HEK293 (cell line): ENCODE data around the gene MUC13.

Source experiments
- HOXA7 ChIP-seq: sonication (generic); formaldehyde crosslinking; IDR thresholded peaks from 2 replicates; pipeline ENCODE4 v1.8.1; 2022; ENCODE audit warnings: missing genetic modification reagents, borderline replicate concordance
- HOXD13 ChIP-seq: sonication (generic); formaldehyde crosslinking; IDR thresholded peaks from 2 replicates; pipeline ENCODE4 v1.8.0; 2022; ENCODE audit warnings: missing genetic modification reagents, borderline replicate concordance
- KLF10 ChIP-seq: fragments of 450-650 bp; IDR thresholded peaks from 2 replicates; pipeline ENCODE4 v1.5.1; 2018; ENCODE audit warnings: missing biosample characterization, mild to moderate bottlenecking, missing genetic modification characterization
- PRDM6 ChIP-seq: fragments of 450-650 bp; formaldehyde crosslinking; IDR thresholded peaks from 2 replicates; pipeline ENCODE4 v1.5.1; 2017; ENCODE audit warnings: missing biosample characterization, missing genetic modification characterization
- SALL2 ChIP-seq: fragments of 450-650 bp; formaldehyde crosslinking; IDR thresholded peaks from 2 replicates; pipeline ENCODE4 v1.5.0; 2017; ENCODE audit warnings: missing biosample characterization, mild to moderate bottlenecking, missing genetic modification characterization, borderline replicate concordance
- TCF7L2 ChIP-seq: IDR thresholded peaks from 2 replicates; pipeline ENCODE4 v1.6.1; 2011; ENCODE audit warnings: low read depth, mild to moderate bottlenecking, inconsistent platforms, low read length, moderate library complexity, borderline replicate concordance
- TRIM28 ChIP-seq: IDR thresholded peaks from 2 replicates; pipeline ENCODE4 v1.6.1; 2011; ENCODE audit warnings: low read length, control low read depth, borderline replicate concordance
- ZBTB7A ChIP-seq: fragments of 450-650 bp; formaldehyde crosslinking; IDR thresholded peaks from 2 replicates; pipeline ENCODE4 v1.5.1; 2016; ENCODE audit warnings: low read depth, missing biosample characterization, missing genetic modification characterization
- ZFP41 ChIP-seq: fragments of 450-650 bp; formaldehyde crosslinking; IDR thresholded peaks from 2 replicates; pipeline ENCODE4 v1.5.1; 2016; ENCODE audit warnings: missing biosample characterization, missing genetic modification characterization, borderline replicate concordance
- ZNF184 ChIP-seq: fragments of 450-650 bp; IDR thresholded peaks from 2 replicates; pipeline ENCODE4 v1.5.1; 2018; ENCODE audit warnings: missing biosample characterization, mild to moderate bottlenecking, missing genetic modification characterization
- ZNF221 ChIP-seq: fragments of 450-650 bp; formaldehyde crosslinking; IDR thresholded peaks from 2 replicates; pipeline ENCODE4 v1.5.1; 2017; ENCODE audit warnings: missing biosample characterization, missing genetic modification characterization, borderline replicate concordance
- ZNF24 ChIP-seq: fragments of 450-650 bp; formaldehyde crosslinking; IDR thresholded peaks from 2 replicates; pipeline ENCODE4 v1.5.1; 2016; ENCODE audit warnings: missing biosample characterization, missing genetic modification characterization
- ZNF580 ChIP-seq: fragments of 450-650 bp; formaldehyde crosslinking; IDR thresholded peaks from 2 replicates; pipeline ENCODE4 v1.5.1; 2016; ENCODE audit warnings: missing biosample characterization, missing genetic modification characterization
- ZNF626 ChIP-seq: fragments of 450-650 bp; sonication (Bioruptor Pico); formaldehyde crosslinking; IDR thresholded peaks from 2 replicates; pipeline ENCODE4 v1.5.1; 2018; ENCODE audit warnings: missing biosample characterization, missing genetic modification characterization, inconsistent platforms
- ZNF645 ChIP-seq: fragments of 450-650 bp; formaldehyde crosslinking; IDR thresholded peaks from 2 replicates; pipeline ENCODE4; 2016; ENCODE audit warnings: missing biosample characterization, missing genetic modification characterization
- ZNF664 ChIP-seq: fragments of 450-650 bp; formaldehyde crosslinking; IDR thresholded peaks from 2 replicates; pipeline ENCODE4 v1.5.1; 2016; ENCODE audit warnings: missing biosample characterization, missing genetic modification characterization
- ZNF707 ChIP-seq: fragments of 450-650 bp; formaldehyde crosslinking; IDR thresholded peaks from 2 replicates; pipeline ENCODE4 v1.5.1; 2016; ENCODE audit warnings: missing biosample characterization, missing genetic modification characterization
- ZNF785 ChIP-seq: fragments of 450-650 bp; formaldehyde crosslinking; IDR thresholded peaks from 2 replicates; pipeline ENCODE4 v1.5.1; 2016; ENCODE audit warnings: missing biosample characterization, missing genetic modification characterization
- ZNF837 ChIP-seq: fragments of 450-650 bp; formaldehyde crosslinking; IDR thresholded peaks from 2 replicates; pipeline ENCODE4 v1.5.1; 2016; ENCODE audit warnings: missing biosample characterization, missing genetic modification characterization
- ZNF843 ChIP-seq: fragments of 450-650 bp; formaldehyde crosslinking; IDR thresholded peaks from 2 replicates; pipeline ENCODE4 v1.5.1; 2016; ENCODE audit warnings: missing biosample characterization, missing genetic modification characterization
- ZSCAN18 ChIP-seq: fragments of 450-650 bp; formaldehyde crosslinking; IDR thresholded peaks from 2 replicates; pipeline ENCODE4 v1.5.1; 2016; ENCODE audit warnings: missing biosample characterization, missing genetic modification characterization
- ZSCAN30 ChIP-seq: fragments of 450-650 bp; IDR thresholded peaks from 2 replicates; pipeline ENCODE4 v1.5.1; 2018; ENCODE audit warnings: missing biosample characterization, mild to moderate bottlenecking, missing genetic modification characterization, moderate library complexity
- ZXDB ChIP-seq: fragments of 450-650 bp; formaldehyde crosslinking; IDR thresholded peaks from 2 replicates; pipeline ENCODE4 v1.5.1; 2016; ENCODE audit warnings: missing biosample characterization, missing genetic modification characterization
- TF ChIP-seq, protein P1 (sequence below): fragments of 450-650 bp; formaldehyde crosslinking; IDR thresholded peaks from 2 replicates; pipeline ENCODE4 v1.5.1; 2016; ENCODE audit warnings: missing biosample characterization, missing genetic modification characterization
- TF ChIP-seq, protein P2 (sequence below): fragments of 450-650 bp; formaldehyde crosslinking; IDR thresholded peaks from 2 replicates; pipeline ENCODE4 v1.5.1; 2016; ENCODE audit warnings: missing biosample characterization, missing genetic modification characterization
- TF ChIP-seq, protein P3 (sequence below): fragments of 450-650 bp; formaldehyde crosslinking; IDR thresholded peaks from 2 replicates; pipeline ENCODE4 v1.5.1; 2017; ENCODE audit warnings: missing biosample characterization, missing genetic modification characterization
- TF ChIP-seq, protein P4 (sequence below): fragments of 450-650 bp; formaldehyde crosslinking; IDR thresholded peaks from 2 replicates; pipeline ENCODE4 v1.5.1; 2017; ENCODE audit warnings: missing biosample characterization, missing genetic modification characterization

The MUC13 gene

DNA sequence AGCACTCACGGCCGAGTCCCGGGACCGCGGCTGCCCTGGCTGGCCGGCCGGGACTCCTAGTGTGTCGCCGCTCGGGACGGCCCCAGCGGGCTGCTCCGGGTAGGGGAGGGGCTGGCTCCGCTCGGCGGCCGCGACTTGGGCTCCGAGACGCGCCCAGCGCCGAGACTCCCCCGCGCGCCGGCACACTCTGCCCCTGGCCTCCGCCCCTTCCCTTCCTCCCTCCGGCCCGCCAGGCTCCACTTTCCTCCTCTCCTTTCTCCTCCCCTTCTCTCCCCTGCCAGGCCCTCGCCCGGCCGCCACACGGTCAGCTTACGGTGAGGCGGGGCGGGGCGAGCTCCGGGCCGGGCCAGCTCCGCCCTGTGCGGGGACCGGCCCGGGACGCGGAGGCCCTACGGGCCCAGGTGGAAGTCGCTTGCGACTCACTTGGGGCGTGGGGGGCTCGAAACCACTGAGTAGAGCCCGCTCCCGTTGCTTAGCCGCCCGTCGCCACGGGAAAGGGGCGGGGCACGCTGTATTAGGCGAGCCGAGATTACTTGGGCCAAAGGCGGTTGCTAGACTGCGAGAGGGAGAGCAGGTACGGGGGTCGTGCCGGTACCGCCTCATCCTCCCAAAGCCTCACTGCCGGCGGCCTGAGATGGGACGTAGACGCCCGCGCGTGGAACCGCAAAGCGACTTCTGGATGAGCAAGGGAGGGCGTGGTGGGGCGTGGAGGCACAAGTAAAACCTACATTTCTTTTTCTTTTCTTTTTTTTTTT is 47.2 kb downstream of the MUC13 start, which contains the start of gene ITGB5 (continued):
- no peak for TF ChIP-seq ZNF221 (tag by site-specific recombination)
- no peak for TF ChIP-seq SALL2 (tag by site-specific recombination)
- TF ChIP-seq, protein P1, sequence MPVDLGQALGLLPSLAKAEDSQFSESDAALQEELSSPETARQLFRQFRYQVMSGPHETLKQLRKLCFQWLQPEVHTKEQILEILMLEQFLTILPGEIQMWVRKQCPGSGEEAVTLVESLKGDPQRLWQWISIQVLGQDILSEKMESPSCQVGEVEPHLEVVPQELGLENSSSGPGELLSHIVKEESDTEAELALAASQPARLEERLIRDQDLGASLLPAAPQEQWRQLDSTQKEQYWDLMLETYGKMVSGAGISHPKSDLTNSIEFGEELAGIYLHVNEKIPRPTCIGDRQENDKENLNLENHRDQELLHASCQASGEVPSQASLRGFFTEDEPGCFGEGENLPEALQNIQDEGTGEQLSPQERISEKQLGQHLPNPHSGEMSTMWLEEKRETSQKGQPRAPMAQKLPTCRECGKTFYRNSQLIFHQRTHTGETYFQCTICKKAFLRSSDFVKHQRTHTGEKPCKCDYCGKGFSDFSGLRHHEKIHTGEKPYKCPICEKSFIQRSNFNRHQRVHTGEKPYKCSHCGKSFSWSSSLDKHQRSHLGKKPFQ (tag by site-specific recombination), result no peak
- TF ChIP-seq ZSCAN30 (tag by site-specific recombination), result peak; percentile 77
- no peak for TF ChIP-seq ZNF580 (tag by site-specific recombination)
- TF ChIP-seq PRDM6 (tag by site-specific recombination), result no peak
- no peak for TF ChIP-seq ZNF645 (tag by site-specific recombination)
- TF ChIP-seq ZNF24 (tag by site-specific recombination), result no peak
- TF ChIP-seq HOXA7 (CRISPR knock-in tag), result no peak
- TF ChIP-seq, protein P2, sequence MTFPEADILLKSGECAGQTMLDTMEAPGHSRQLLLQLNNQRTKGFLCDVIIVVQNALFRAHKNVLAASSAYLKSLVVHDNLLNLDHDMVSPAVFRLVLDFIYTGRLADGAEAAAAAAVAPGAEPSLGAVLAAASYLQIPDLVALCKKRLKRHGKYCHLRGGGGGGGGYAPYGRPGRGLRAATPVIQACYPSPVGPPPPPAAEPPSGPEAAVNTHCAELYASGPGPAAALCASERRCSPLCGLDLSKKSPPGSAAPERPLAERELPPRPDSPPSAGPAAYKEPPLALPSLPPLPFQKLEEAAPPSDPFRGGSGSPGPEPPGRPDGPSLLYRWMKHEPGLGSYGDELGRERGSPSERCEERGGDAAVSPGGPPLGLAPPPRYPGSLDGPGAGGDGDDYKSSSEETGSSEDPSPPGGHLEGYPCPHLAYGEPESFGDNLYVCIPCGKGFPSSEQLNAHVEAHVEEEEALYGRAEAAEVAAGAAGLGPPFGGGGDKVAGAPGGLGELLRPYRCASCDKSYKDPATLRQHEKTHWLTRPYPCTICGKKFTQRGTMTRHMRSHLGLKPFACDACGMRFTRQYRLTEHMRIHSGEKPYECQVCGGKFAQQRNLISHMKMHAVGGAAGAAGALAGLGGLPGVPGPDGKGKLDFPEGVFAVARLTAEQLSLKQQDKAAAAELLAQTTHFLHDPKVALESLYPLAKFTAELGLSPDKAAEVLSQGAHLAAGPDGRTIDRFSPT (tag by site-specific recombination), result no peak
- no peak for TF ChIP-seq TCF7L2
- no peak for TF ChIP-seq ZBTB7A
- TF ChIP-seq, protein P3, sequence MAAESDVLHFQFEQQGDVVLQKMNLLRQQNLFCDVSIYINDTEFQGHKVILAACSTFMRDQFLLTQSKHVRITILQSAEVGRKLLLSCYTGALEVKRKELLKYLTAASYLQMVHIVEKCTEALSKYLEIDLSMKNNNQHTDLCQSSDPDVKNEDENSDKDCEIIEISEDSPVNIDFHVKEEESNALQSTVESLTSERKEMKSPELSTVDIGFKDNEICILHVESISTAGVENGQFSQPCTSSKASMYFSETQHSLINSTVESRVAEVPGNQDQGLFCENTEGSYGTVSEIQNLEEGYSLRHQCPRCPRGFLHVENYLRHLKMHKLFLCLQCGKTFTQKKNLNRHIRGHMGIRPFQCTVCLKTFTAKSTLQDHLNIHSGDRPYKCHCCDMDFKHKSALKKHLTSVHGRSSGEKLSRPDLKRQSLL (tag by site-specific recombination), result 0 out of 2 replicates have a peak, but pooled peaks have one; percentile 23
- peak; percentile 74 for TF ChIP-seq ZXDB
- TF ChIP-seq ZFP41 (tag by site-specific recombination), result no peak
- no peak for TF ChIP-seq ZNF626 (tag by site-specific recombination)
- no peak for TF ChIP-seq ZNF785 (tag by site-specific recombination)
- no peak for TF ChIP-seq ZNF837 (tag by site-specific recombination)
- no peak for TF ChIP-seq ZNF184 (tag by site-specific recombination)
- peak; percentile 29; the same call in 1 of the 2 replicates for TF ChIP-seq KLF10 (tag by site-specific recombination)
- TF ChIP-seq, protein P4, sequence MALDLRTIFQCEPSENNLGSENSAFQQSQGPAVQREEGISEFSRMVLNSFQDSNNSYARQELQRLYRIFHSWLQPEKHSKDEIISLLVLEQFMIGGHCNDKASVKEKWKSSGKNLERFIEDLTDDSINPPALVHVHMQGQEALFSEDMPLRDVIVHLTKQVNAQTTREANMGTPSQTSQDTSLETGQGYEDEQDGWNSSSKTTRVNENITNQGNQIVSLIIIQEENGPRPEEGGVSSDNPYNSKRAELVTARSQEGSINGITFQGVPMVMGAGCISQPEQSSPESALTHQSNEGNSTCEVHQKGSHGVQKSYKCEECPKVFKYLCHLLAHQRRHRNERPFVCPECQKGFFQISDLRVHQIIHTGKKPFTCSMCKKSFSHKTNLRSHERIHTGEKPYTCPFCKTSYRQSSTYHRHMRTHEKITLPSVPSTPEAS (tag by site-specific recombination), result no peak
- no peak for TF ChIP-seq ZNF843 (tag by site-specific recombination)
- no peak for TF ChIP-seq HOXD13 (CRISPR knock-in tag)
- no peak for TF ChIP-seq ZNF664 (tag by site-specific recombination)
- TF ChIP-seq ZSCAN18, result no peak
- no peak for TF ChIP-seq TRIM28
- TF ChIP-seq ZNF707, result no peak
